ENCODE data around the gene CLIC1.

The CLIC1 gene

DNA sequence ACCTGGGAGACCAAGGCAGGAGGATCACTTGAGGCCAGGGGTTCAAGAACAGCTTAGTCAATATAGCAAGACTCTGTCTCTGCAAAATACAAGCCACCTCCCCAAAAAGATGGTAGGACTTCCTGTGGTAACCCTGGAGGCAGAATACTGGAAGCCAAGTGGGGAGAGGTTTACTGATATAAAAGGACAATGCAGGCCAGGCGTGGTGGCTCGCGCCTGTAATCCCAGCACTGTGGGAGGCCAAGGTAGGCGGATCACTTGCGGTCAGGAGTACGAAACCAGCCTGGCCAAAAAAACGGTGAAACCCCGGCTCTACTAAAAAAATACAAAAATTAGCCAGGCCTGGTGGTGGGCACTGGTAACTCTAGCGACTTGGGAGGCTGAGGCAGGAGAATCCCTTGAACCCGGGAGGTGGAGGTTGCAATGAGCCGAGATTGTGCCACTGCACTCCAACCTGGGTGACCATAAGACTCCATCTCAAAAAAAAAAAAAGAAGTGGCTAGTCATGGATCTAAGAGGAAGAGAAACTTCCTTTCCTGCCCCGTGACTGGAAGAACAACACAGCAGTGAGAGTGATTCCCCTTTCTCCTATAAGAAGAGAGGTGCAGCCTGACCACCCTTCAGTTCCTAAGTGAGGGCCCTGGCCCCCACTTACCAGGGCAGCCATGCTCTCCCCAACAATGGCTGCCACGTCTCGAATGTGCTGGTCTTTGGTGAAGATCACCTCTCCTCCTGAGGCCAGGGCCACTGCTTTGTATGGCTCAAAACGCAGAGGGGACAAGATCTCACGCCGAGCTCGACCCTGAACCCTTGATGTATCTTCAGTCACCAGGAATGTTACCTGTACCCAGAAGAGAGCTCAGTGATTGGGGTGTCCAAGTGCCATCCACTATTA lies 32.3 kb upstream of the CLIC1 start:
- DNase-seq (ENCODE audit: low spot score) (no peak), FAIRE-seq (no peak)

DNA sequence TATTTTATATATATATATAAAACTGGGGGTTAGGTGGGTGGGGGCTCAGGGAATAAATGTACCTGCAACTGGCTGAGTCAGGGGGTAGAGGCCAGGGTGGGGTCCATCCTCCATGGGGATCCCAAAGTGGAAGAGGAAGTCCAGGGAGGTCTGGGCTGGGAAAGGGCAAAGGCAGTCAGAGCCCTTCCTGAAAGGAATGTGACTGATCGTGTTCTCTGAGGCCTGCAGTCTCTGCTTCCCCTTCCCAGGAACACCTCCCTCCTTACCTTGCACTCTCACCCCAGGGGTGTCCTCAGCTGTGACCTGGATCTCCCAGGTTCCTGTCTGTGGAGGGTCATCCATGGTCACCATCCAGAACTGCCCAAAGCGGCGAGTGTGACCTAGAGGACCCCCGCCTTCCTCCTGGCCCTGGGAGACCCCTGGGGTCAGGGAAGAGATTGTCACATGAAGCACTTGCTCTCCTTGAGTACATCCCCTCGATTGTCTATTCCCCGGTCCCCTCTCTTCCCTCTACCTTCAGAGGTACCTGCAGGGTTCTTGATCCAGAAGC lies 30.8 kb upstream of the CLIC1 start:
- no peak for FAIRE-seq

DNA sequence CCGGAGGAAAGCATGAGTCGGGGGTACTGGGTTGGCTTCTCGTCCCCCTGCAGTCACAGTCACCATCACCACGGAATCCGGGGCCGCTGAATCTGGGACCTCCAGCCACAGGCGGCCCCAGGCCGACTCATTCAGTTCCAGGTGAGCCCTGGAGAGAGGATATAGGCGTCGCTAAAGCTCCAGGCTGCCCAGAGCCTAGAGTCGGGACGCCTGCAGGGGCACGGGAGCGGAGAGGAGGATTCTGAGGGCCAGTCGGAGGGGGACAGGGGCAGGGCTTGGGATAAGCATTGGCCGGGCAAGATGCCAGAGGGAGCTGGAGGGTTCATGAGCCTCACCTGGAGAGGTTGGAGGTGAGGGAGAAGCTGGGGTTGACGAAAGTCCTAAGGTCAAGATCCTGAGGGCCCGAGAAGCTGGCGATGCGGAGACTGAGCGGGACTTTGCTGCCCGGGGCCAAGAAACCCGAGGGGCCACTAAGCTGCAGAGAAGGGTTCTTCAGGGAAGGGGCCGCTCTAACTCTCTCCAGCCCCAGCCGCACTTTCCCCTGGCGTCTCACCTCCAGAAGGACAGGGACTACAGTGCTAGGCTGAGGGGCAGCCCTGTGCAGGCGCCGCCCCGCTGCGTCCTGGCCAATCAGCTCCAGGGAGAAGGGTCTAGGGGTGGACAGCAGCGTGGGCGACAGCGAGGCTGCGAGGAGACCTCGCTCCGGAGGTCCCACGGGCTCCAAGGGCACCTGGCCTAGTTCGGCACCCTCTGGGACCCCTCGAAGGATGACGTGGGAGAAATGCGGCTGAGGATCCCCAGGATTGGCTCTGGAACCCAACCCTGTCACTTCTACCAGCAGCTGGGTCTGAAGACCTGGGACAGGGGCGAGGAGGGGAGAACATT lies 29.8 kb upstream of the CLIC1 start:
- no peak for FAIRE-seq
- no peak for DNase-seq (ENCODE audit: low spot score)

More for the DNA sequence above, 30.8 kb upstream of the CLIC1 start:
- DNase-seq (ENCODE audit: low spot score), result no peak

DNA sequence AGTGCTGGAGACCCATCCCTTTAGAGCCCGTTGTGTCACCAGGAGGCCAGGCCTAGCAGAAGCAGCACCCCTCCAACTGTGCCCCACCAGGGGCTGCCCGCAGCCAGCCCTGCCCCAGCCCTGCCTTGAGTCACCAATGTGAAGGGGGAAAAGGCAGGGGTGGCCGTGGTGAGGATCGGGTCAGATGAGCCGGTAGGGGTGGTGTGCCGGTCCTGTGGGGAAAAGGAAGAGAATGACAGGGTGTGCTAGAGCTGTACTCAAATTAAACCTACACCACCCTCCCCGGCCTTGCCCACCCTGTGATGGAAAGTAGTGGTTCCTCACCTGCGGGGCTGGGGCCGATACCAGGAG lies 29.2 kb upstream of the CLIC1 start:
- DNase-seq (ENCODE audit: low spot score) (no peak), FAIRE-seq (no peak)

DNA sequence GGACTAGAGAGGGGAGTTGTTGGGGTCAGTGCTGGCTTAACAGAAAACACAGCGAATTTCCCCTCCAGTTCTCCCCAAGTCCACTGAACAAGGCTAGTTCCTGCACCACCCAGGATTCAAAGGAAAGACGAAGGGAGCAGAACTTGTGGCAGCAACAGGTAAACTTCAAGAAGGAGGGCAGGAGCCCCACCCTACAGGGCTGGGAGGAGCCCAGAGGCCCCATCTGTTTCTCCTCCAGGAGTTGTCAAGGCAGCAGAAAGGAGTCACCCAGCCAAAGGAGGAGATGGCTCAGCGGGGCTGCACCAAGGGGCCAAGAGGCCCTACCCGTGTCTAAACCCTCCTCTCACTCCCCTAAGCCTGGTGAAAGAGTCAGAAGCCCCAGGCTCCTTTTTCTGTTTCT lies 27.9 kb upstream of the CLIC1 start:
- FAIRE-seq (no peak), DNase-seq (ENCODE audit: low spot score) (no peak)

DNA sequence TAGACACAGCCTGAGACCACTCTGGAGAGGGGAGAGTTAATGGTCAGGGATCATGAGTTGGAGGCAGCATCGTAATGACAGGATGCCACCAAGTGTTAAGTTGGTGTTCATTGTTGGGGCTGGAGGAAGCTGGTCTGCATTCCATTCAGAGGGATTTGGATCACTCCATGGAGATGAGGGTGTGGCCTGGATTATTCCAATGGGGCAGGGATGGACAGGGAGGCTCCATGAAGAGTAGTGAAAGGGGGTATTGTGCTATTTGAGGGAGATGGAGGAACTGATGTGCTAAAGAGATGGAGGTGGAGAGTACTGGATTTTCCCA lies 27.2 kb upstream of the CLIC1 start:
- FAIRE-seq (no peak), DNase-seq (ENCODE audit: low spot score) (no peak)

DNA sequence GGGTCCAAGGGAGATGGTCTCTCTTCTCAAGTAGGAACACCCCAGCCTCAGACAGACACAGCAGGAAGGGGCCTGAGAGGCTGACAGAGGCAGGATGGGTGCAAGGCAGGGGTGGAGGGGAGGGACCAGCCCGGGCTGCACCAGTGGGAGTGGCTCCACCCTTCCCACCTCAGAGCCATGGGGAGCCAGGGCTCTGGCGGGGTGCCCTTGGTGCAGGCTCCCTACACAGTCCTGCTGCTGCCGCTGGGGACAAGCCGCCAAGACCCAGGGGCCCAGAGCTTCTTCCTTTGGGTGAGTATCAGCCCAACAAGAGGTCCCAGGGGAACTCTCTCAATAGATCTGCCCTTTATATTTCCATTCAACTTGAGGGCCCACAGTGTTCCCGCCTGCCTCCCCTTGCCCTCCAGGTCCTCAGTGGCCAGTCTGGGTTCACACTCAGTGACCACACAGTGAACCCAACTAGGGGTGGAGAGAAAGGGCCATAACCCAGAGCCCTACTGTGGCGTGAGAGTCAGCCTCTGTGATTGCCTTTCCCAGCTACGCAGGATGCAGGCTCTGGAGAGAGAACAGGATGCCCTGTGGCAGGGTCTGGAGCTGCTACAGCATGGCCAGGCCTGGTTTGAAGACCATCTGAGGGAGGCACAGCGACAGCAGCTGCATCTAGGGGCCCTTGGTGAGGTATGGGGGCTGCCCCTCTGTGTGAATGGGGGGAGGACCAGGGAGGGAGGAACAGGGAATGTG lies 26.7 kb upstream of the CLIC1 start:
- DNase-seq (ENCODE audit: low spot score) (no peak), FAIRE-seq (no peak)

DNA sequence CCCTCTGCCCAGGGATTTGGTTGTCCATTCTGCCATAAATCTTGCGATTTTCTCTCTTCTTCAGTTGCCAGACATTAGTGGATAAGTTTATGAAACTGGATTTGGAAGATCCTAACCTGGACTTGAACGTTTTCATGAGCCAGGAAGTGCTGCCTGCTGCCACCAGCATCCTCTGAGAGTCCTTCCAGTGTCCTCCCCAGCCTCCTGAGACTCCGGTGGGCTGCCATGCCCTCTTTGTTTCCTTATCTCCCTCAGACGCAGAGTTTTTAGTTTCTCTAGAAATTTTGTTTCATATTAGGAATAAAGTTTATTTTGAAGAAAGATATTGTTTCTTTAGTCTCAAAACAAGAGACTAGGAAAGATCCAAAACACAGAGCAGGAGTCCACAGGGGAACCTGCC lies 26.0 kb upstream of the CLIC1 start, which contains the start of gene SAPCD1:
Gene SAPCD1, plus strand, starts transcription at position 301 of the 400 bp plus-strand sequence. CDS start 399 bp downstream, outside the sequence.
- DNase-seq (ENCODE audit: low spot score), result no peak
- no peak for FAIRE-seq

DNA sequence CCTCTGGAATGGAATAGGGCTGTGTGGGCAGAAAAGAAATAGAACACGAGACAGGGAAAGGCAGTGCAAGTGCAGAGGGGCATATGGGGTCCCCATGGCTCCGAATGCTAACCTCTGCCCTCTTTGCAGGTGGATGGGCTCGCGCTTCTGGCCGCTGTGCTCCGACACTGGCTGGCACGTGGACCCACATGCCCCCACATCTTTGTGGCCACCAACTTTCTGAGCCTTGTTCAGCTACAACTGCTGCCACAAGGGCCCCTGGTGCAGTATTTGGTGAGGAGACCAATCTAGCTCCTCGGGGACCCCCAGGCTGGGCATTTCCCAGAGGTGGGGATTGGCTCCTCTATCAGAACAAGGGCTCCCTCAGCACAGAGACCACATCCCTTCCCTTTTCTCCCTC lies 25.0 kb upstream of the CLIC1 start:
- DNase-seq (ENCODE audit: low spot score) (no peak), FAIRE-seq (no peak)

DNA sequence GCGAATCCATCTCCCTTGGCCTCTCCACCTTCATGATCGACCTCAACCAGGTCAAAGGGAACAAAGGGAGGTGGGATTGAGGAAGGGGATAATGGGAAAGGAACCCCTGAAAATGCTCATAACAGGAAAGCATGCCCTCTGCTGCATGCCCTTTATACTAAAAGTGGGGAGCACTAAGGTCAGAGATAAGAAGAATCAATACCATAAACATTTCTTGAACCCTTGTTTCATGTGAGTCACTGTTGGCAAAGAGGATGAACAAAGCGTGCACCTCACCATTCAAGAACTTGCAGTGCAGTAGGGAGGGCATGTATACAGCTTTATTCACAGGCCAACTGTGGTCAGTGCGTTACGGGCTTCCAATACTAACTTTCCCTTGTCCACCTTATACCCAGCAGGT lies 24.5 kb upstream of the CLIC1 start:
- no peak for DNase-seq (ENCODE audit: low spot score)
- FAIRE-seq, result no peak

DNA sequence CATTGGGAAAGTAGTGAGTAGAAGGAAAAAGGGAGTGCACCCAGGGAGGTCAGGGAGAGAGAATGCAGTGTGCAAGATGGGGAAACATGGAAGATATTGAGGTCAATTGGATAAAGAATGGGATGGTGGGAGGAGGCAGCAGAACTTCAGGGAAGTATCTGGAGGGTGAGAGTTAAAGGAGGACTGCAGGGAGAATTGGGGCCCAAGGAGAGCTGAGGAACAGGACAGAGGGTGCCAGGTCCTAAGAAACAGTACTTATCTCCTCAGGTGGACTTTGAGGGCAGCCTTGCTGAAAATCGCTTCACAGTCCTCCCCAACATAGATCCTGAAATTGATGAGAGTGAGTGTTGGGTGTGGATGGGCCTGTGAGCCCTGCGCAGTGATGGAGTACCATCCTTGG lies 22.0 kb upstream of the CLIC1 start:
- FAIRE-seq (no peak), DNase-seq (ENCODE audit: low spot score) (no peak)

DNA sequence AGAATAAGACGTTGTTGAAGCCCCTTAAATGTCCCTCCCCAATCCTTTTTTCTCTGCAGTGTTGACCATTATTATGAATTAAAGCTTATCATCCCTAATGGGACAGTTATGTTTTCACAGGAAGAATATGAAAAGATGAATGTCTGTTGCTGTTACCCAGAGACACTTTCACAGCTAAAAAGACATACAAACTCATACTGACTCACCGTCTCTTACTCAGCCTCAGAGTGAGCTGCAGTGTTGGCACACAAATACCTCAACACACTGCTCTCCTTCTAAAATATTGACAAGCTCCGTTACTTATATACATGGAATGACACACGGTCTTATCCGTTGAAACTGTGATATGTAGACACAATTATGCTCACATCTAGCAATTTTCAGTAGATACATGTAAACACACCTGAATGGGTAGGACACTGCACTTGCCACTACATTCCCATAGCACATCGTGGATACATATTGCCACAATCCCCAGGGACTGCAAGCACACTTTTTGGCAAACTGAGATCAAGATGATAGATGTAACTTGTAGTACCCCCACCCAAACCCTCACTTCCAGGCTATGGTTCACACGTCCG lies 16.5 kb upstream of the CLIC1 start:
- no peak for DNase-seq (ENCODE audit: low spot score)
- FAIRE-seq, result no peak

DNA sequence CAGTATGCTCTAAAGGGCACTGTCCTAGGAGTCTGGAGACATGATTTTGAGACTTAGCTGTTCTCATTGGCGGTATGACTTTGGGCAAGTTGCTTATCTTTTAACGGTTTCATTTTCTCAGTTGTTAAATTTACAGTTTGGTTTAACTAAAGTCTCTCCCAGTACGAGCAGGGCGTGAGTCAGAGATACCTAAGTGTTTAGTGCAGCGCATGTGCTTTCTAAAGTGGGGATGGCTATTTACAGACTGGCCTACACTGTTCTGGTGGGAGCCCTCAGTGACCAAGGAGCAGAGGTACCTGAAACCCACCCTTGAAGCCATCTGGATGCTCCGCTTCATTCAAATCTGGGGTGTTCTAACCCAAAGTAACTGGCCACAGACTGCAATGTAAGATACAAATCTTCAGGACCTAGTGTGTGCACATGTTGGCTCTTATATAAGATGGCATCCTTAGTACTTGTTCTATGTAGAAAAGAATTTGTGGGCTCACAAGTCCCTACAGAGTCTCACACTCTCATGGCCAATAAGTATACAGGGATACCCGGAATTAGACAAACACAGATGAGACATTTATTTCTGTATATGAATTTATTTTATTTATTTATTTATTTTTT lies 14.2 kb upstream of the CLIC1 start:
- FAIRE-seq (no peak), DNase-seq (ENCODE audit: low spot score) (no peak)

DNA sequence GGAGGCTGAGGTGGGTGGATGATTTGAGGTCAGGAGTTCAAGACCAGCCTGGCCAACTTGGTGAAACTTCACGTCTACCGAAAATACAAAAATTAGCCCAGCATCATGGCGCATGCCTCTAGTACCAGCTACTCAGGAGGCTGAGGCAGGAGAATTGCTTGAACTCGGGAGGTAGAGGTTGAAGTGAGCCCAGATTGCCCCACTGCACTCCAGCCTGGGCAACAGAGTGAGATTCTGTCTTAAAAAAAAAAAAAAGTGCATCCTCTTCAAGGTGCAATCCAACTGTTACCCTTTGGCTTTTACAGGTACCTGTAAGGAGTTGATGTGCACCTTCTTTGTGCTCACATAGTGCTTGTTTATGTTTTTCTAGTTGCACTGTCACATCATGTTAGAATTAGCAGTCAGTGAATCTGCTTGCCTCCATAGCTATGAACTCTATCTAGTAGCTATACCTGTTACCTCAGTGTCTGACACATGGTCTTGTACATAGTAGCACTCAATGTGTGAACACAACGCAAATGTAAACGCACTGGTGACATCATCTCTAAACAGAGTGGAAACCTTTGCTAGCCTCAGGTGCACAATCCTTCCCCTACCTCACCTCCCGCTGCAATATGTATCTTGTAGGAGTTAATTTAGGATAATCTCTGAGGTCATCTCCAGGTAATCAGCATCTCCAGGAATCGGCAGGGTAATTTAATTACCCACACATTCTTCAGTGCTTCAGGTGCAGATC lies 13.1 kb upstream of the CLIC1 start:
- FAIRE-seq (no peak), DNase-seq (ENCODE audit: low spot score) (no peak)

DNA sequence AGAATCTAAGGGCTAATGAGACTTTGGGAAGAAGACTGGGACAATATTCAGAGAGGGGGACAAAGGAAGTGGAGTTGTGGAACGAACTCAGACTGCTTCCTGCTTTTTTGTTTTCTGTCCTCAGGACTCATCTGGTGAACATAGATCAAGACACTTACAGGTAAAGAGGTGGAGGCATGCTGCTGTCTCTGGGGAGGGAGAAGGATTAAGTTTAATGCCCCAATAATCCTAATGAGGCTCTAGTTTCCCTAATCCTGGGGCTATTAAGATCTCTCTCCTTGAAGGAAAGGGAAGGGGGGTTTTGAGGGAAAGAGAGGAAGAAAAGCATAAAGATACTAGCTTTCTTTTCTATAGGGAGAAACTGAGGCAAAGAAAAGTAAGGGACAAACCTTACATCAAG lies 8.1 kb upstream of the CLIC1 start:
- no peak for FAIRE-seq
- DNase-seq (ENCODE audit: low spot score), result no peak

DNA sequence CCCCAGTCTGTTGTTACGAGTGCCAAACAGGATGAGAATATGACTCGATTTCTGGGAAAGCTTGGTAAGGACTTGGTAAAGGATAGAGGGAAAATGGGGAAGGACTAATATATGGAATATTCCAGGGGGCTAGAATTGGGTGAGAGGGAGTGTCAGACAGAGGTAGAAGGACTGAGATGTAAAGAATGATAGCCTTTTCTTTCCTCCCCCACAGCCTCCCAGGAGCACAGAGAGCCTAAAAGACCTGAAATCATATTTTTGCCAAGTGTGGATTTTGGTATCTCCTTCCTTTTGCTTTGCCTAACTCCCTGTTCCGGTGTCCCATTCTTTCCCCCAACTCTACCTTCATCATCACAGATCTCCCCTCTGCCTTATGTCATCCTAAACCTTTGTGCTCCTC lies 6.6 kb upstream of the CLIC1 start:
- FAIRE-seq (no peak), DNase-seq (ENCODE audit: low spot score) (no peak)

DNA sequence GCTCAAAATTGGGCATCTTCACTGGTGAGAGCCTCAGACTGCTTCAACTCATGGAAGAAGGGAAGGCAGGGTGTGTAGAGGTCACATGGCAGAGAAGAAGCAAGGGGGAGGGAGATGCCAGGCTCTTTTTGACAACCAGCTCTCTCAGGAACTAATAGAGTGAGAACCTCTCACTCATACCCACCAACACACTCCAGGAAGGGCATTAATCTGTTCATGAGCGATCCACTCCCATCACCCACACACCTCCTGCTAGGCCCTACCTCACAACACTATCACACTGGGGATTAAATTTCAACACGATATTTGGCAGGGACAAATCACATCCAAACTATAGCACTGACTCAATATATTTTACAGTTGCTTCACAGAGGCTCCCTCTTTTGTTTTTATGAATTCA lies 5.5 kb upstream of the CLIC1 start:
- no peak for DNase-seq (ENCODE audit: low spot score)
- FAIRE-seq, result no peak

DNA sequence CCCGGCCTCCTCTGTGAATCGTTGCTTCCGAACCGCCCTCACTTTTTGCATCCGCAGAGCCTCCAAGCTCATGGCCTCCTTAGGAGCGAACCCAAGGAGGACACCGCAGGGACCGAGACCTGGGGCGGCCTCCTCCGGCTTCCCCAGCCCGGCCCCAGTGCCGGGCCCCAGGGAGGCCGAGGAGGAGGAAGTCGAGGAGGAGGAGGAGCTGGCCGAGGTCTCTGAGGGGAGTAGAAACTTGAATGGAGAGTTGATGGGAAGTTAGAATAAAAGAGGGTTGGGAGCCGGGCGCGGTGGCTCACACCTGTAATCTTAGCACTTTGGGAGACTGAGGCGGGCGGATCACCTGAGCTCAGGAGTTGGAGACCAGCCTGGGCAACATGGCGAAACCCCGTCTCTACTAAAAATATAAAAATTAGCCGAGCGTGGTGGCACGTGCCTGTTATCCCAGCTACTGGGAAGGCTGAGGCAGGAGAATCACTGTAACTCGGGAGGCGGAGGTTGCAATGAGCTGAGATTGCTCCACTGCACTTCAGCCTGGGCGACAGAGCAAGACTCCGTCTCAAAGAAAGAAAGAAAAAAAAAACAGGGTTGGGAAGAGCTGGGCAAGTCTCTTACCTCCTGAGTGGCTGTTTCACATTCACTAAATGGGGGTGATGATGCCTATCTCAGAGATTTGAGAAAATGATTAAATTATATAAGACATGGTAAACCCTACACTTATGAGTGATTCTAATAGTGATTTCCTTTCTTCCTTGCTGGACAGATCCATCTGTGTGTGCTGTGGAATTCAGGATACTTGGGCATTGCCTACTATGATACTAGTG lies 4.3 kb upstream of the CLIC1 start:
- no peak for FAIRE-seq
- DNase-seq (ENCODE audit: low spot score), result peak; percentile 27

All from urothelium cell line (cell line).